Activated naive CD4-positive, alpha-beta T cell treated with anti-CD3 and anti-CD28 coated beads, Interleukin-2, amount 50 U/mL, for 16 hours (primary cell): ENCODE results near the gene CDC42SE2.
"Not testable (repeated sequence)": the region's sequence is repeated elsewhere in the genome, so short reads cannot be mapped to it uniquely, and the experiment has no call there.

Experiments used
- DNase-seq: peaks from one replicate; pipeline ENCODE4 v3.0.0-alpha.2; 2020

The CDC42SE2 gene

DNA sequence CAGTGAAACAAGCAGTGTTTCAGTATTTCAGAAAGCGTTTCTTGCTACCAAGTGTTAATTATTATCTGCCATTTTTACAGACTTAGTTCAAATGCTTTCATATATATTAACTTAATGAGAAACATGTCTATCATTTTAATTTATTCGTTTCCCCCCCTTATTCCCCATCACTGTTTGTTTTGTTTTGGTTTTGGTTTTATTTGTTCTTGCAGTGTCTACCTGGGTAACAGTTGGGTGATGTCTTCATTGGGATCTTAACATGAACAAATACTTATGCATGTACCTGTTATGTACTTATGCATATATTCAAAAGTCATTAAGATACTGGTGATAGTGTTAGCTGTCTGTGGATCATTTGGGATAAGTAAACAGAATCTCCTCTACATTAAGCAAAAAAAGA lies 108.0 kb downstream of the CDC42SE2 start:
- DNase-seq: no peak

DNA sequence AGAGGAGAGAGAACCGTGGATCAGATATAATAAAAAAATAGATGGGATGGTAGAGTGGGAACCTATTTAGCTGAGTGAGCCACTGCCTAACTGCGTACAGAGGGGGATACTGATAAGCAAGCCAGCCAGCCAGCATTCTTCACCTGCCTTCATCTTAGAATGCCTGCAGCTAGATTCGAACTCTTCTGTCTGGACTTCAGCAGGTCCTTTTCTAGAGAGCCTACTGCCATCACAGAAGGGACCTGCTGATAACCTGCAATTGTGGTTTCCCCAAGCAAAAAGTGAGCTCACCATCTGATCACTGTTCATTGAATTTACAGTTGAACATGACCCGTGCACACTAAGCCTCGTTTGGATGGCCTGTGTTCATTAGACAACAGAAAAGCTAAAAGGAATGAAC lies 109.4 kb downstream of the CDC42SE2 start:
- no peak for DNase-seq

DNA sequence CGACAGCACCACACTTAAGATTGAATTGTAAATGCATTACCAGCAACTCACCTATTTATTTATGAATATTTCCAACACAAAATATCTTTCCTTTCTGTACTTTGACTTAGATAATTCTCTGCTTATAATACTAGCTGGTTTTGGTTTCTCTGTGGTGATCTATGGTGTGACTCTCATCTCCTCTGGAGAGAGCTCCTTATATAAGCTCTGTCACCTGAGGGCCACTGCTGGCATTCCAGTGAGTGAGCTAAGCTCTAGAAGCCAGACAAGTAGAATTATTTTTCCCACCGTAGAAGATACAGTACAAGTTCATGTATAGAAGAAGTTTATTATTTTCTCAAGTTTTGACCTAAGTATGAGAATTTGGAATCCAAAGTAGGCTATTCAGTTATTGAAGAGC lies 111.5 kb downstream of the CDC42SE2 start:
- no peak for DNase-seq

DNA sequence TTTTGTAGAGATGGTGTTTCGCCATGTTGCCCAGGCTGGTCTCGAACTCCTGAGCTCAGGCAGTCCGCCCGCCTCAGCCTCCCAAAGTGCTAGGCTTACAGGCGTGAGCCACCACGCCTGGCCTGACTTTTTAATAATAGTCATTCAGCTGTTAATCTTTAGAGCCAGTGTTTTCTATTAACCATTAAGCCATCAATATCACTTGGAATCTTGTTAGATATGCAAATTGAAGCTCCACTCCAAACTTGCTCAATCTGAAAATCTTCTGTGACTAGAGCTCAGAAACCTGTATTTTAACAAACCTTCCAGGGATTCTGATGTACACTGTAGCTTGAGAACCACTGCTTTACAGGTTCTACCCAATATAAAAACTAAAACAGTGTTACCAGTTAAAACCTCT lies 113.5 kb downstream of the CDC42SE2 start:
- no peak for DNase-seq

DNA sequence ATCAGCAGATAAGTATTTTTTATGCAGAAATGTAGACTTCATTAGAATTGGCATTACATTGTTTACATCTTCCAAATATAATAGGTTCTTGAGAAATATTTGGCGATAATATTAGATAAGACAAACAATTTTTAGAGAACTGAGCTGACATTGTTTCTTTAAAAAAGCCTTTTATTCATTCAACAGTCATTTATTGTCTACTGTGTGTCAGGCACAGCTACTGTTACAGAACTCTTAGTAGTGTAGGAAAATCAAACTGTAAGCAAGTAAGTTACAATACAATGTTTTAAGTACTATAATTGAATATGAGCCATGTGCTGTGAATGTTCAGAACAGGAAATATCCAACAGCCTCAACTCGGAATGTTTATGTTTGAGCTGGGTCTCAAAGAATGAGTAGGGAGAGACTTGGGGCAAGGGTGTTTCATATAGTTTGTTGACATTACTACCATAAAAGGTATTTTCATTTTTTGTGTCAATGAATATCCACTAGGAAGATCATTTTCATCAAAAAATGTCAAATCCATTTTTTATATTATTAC lies 114.0 kb downstream of the CDC42SE2 start:
- no peak for DNase-seq

DNA sequence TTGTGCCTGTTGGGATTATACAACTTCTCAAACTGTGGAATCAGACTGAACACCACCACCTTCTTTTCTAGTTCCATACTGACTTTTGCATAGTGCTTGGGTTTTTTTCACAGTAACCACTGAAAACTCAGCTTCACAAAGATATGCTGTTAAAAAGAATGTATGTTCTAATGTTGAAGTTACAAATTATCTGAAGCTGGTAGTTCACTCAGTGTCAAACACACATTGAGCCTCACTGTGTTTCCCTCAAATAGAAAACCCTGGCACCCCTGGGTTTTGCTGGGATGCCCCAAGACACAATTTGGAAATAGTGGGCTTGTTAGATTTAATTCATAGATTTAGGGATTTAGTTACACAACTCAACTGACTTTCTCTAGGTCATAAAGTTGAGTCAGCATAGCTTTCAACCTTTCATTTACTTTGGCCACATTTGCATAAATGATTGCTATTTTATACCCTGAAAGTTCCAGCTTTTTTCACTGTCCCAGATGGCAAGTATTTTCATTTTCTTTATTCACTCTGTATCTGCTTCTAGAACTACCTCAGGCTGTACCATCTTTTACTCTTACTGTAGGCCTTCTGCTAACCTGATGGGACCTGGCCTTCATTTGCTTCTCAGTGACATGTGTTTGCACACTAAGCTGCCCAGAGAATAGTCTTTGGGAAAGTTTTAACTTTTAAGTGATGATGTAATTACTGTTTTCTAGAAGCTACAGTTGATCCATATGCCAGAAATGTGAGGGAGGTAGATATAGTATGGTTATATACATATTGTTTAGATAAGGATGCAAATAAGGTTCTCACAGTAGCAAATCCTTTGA lies 115.1 kb downstream of the CDC42SE2 start:
- no peak for DNase-seq

DNA sequence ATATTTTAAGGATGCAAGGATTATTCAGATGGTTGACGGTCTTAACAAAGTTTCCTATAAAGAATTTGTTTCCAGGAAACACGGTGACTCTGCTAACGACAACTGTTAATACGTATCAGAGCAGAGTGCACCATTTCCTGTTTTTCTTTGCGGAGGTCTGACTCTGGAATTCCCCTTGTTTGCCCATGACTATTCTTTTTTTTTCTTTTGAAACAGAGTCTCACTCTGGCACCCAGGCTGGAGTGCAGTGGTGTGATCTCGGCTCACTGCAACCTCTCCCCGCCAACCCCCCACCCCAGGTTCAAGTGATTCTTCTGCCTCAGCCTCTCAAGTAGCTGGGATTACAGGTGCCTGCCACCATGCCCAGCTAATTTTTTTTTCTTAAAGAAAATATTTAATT lies 115.9 kb downstream of the CDC42SE2 start:
- peak; percentile 70 for DNase-seq

DNA sequence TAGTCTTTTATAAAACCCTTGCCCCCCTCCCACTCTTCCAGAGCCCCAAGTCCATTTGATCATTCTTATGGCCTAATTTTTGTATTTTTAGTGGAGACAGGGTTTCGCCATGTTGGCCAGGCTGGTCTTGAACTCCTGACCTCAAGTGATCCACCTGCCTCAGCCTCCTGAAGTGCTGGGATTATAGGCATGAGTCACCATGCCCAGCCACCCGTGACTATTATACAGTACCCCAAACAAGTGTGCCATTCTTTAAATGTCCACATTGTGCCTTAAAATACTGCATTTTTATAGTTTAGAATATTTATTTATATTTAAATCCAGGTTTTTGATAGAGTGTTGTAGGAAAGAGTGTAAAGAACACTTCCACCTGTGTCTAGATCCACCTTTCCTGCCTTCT lies 116.4 kb downstream of the CDC42SE2 start:
- DNase-seq: not testable (repeated sequence)

DNA sequence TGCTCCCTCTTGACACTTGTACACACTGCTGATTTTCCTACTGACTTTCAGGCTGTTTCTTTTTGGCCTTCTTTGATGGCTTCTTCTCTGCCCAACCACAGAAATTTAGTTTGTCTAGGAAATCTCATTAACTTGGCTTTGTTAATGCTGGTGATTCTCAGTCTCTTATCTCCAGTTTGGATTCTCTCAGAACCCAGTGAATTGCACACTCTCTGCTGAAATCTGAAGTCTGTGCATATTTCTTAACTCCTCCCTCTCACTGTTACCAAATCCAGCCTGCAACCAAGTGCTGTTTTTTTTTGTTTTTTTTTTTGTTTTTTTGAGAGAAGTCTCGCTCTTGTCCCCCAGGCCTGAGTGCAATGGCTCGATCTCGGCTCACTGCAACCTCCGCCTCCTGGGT lies 117.2 kb downstream of the CDC42SE2 start:
- no peak for DNase-seq

DNA sequence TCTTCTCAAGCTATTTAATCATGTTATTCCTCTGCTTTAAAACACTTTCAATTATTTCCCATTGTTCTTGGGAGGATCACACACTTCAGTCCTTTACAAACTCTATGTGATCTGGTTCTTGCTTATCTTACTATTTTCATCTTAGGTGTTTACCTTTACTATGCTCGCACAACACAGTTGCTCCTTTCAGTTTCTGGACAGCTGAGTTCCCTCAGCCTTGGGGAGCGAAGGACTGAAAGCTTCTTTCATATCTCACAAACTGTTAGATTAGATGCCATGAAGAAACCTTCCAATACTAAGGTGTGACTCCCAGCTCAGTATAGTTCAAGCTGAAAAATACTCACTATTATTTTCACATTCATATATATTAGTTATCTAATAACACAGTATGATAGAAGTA lies 117.9 kb downstream of the CDC42SE2 start:
- DNase-seq: no peak

DNA sequence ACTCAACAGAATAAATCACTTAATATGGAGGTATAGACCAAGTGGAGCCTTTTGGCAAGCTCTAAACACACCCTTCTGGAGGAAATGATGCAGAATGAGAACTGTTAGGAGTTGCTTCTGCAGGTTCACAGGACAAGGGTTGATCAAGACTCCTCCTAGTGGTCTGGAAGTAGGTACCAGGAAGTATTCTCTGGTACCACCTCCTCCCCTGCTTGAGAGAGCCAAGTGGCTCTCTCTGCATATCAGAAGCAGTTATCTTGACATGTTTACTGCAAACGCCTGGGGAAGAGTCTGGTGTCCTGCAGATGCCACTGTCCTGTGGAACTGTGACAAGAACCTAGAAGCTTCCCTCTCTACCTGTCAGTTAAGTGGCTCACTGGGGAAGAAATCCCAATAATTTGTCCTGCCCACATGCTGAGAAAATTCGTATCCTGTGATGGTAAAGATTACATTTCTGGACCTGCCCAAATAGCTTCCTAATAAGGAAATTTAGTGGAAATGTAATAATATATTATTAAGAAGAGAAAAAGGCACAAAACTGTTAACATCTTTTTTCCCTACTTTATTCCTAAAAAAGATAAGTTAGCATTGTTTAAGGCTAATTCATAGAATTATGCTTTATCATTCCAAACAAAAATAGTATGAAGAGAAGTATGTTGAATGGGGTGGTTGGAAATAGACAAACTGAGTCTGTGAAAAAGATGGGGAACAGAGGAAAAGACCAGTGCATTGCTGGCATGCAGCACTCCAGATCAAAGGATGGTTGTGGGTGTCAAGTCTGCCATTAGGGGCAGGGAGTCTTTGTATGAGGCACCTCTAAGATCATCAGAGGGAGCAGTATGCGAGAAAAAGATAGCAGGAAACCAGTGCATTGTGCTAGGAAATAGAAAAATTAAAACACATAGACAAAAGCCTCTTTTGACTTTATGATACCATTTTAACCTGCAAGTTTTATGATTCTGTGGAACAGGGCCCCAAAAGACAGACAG lies 118.8 kb downstream of the CDC42SE2 start:
- peak; percentile 30 for DNase-seq

DNA sequence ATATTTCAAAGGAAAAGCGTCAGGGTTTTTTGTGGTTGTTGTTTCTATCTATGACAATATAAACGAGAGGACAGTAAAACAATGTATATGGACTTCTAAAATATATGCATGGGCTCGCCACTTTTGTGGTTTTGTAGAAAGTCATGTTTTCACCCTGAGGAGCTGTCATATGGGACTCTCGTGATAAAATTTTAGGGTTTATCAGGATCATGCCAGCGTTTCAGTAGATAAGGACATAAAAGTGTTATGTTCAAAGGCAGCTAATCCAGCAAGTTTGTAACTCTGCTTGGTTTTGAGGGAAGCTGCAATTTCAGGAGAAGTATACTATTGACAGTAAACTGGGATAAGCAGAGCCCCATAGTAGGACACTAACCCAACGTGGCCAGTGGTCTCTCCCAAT lies 120.3 kb downstream of the CDC42SE2 start:
- DNase-seq: no peak

DNA sequence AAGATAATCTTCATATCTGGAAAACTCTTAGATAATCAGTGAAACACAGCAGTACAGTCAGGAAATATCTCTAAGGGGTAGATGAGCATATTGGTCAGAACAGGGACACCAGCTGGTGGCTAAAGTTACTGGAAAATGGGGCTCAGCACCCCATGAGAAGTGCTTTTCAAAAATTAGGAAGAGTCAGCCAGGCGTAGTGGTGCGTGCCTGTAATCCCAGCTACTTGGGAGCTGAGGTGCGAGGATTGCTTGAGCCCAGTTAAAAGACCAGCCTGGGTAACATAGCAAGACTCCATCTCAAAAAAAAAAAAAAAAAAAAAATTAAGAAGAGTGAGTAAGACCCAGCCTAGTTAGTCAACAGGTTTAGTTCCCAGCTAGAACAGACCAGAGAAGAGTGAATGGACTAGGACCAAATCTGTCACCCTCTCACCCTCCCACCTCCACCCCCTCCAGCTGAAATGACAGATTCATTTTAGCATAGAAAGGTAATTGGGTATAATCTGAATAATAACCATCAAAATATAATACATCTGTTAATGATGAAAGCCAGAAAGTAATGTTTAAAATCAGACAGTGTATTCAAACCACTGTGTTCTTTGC lies 120.9 kb downstream of the CDC42SE2 start:
- DNase-seq: peak; percentile 69

DNA sequence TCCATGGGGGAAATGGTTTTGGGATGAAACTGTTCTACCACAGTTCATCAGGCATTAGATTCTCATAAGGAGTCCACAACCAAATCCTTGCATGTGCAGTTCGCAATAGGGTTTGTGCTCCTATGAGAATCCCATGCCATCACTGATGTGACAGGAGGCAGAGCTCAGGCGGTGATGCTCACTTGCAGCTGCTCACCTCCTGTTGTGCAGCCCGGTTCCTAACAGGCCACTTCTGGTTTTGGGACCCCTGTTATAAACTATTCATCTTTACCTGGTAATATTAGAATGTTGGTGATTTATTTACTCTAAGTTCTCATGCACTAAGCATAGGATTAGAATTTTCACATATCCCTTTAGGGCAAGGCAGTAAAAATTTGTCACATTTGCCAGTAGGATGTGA lies 122.3 kb downstream of the CDC42SE2 start:
- no peak for DNase-seq

DNA sequence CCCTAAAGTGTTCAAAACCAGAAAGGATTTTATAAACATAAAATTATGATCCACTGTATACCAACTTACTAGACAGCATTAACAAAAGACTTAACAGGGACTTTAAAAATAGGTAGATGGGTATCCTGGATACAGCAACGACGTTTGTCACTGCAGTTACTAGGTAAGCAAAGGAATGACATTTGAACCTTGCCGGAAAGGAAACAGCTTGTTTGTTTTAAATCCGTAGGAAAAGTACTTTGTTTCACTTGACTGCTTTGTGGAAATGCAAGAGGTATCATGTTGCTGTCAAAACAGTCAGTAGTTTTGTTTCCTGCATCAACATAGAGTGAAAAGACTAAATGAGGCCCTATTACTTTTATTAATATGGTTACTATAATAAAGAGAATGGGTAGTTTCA lies 122.9 kb downstream of the CDC42SE2 start:
- no peak for DNase-seq

DNA sequence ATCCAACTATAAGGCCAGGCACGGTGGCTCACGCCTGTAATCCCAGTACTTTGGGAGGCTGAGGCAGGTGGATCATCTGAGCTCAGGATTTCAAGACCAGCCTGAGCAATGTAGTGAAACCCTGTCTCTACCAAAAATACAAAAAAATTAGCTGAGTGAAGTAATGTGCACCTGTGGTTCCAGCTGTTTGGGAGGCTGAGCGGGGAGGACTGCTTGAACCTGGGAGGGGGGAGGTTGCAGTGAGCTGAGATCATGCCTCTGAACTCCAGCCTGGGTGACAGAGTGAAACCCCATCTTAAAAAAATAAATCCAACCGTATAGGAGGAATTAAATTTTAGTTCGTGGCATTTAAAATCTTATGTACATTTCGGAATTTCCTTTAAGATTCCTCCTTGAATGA lies 123.4 kb downstream of the CDC42SE2 start:
- no peak for DNase-seq

DNA sequence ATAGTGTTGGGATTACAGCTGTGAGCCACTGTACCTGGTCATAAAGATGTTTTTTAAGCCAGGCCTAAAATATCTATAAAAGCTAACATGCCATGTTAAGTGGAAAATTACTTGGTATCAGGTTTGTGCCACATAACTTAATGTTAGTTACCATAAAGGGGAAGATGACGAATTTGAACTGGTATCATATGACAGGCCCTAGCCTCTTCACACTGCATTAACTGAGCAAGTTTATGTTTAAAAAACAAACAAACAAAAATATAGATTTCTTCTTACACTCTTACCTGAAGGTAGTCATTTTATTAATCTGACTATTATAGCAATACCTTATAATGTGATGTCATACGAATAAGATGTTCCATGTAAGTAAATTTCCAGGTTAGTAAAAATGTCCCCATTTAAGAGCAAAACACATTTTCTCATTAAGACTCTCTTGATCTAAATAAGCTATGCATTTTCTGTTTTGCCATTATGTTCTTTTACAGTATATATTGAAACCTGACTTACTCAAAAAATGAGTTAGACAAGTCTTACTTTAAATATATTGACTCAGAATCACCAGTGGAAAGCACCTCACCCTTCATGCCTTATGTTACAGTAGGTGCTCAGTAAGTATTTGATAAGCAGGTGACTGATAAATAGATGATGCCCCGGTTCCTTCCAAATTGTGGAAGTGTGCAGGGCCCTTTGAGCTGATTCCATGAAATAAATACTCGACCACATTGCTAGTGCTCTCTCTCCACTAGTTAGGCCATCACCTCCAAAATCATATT lies 125.4 kb downstream of the CDC42SE2 start:
- peak; percentile 33 for DNase-seq

DNA sequence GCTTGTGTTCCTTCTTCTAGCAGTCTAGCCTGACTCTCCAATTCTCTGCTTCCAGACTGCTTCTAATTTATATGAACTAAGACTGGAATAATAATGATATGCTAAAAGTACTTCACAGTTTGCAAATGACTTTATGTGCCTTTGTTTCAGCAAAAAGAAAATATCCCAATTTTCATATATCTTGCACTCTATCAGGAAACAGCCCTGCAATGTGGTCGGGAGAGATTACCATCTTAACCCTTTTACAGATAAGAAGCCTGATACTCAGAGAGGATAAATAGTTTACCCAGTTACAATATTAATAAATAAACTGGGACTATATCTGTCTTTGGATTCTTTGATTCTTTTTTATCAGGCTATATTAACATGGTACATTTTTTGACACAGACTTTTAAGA lies 126.0 kb downstream of the CDC42SE2 start:
- DNase-seq: no peak

DNA sequence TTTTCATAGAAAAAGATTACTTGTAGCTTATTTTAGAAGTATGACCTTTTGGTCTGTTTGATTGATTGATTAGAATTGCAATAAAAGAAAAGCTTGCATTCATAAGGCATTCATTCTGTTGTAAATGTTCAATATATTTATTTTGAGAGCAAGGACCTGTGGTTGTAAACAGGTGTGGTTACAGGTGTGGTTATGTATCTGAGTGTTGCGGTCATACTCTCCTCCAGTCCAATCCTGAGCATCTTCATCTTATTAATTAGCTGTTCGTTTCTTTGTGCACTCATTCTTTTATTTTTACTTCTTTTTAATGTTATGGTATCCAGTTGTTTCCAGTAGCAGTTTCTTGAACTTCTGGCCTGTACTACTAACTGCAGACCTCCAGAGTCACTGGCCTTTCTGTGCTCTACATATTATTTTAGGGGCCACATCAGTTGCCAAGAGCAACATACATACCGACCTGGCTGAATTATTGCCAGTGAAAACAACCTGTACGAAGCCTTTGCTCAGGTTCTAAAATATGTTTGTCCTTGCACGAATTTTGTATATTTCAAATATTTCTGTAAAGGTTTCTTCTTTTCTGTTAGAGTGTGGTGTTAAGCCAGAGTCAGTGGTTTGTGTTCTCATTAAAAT lies 128.7 kb downstream of the CDC42SE2 start:
- DNase-seq: no peak

DNA sequence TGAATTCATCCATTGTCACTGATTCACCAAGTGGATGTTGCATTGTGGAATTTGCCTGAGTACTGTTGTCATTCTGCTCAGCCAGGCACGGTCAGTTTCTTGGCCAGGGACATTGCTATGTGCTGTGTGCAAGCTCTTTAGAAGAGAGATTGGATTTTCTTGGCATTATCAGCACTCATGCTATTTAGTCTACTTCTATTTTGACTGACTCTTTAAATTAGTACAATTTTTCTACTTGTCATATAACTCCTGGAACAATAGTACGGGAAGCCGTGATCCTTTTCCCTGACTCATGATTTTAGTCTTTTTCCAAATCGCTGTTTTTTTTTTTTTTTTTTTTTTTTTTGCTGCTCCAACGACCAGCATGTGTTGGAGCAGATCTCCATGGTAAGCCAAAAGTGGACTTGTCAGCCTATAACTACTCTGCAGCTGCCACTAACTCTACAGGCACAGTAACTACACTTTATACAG lies 129.7 kb downstream of the CDC42SE2 start:
- DNase-seq: no peak

DNA sequence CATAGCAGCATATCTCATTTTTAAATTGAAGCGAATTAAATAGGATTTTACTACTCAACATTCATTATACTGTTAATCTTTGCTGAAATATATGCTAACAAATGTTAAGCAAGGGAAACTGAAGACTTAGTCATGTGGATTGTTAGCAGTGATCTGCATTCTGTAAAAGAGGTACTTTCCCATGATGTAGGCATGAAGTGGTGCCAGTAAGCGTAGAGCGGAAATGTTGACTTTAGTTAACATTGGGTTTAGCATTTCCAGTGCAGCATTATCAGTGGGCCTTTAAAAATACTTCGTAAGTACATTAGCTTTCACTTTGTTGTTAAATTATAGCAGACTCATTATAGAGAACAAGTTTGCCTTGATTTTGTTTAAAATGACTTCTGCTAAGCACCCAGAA lies 130.3 kb downstream of the CDC42SE2 start:
- DNase-seq: peak; percentile 34

DNA sequence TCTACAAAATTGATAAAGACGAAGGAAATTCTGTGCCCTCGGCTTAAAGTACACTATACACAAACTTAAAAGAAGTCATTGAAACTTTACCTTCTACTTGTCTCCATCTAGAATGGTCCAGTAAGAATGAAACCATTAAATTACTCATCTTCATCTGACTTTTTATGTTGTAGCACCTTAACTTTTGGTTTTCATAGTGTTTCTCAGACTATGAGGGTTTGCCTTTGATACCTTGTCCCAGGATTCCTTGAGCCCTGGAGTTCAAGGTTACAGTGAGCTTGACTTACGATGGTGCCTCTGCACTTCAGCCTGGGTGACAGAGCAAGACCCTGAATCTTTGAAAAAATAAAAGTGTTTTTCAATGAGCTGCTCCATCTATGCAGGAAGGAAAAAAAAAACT lies 132.2 kb downstream of the CDC42SE2 start:
- peak; percentile 32 for DNase-seq
